Eye (tissue), 1 donor: ENCODE measurements around the gene MBD5.

Source experiments
- DNase-seq: peaks from one replicate; pipeline ENCODE4 v3.0.0-alpha.2; 2015

Gene MBD5

DNA sequence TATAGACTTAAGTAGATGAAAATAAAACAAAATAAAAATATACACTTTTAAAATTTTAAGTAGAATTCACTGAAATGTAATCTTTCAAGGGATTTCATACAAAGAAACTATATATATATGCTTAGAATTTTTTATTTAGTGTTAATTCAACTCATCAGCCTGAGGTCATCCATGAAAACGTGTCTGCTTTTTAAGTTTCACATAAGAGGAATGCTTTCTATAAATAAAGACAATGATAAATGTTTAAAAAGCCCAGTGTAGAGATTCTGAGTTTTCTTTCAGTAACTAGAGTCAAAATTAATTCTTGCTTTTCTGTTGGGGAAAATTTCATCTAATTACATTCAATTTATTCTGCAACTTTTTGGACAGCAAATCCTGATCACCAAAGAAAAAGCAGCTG, 213.3 kb downstream of the MBD5 start:
- DNase-seq: no peak

GRCh38 chr2:148237911-148238310, 217.0 kb downstream of the MBD5 start:
- peak; percentile 8 for DNase-seq

GRCh38 chr2:148238561-148238960, 217.7 kb downstream of the MBD5 start:
- no peak for DNase-seq

DNA sequence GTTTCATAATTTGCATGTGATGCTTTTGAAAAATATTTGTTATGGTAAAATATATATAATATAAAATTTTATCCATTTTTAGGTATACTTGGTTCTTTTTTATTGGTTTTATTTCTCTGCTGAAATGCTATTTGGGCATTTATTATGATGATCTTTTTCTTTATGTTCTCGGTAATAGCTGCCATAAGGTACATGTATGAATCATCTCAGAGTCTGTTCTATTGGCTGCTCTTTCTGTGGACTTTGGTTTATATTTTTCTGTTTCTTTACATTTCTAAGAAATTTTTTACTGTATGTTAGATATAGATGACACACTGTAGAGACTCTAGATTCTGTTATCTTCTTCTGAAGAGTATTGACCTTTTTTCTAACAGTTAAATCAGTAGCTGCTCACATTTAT, 219.9 kb downstream of the MBD5 start:
- DNase-seq: no peak

DNA sequence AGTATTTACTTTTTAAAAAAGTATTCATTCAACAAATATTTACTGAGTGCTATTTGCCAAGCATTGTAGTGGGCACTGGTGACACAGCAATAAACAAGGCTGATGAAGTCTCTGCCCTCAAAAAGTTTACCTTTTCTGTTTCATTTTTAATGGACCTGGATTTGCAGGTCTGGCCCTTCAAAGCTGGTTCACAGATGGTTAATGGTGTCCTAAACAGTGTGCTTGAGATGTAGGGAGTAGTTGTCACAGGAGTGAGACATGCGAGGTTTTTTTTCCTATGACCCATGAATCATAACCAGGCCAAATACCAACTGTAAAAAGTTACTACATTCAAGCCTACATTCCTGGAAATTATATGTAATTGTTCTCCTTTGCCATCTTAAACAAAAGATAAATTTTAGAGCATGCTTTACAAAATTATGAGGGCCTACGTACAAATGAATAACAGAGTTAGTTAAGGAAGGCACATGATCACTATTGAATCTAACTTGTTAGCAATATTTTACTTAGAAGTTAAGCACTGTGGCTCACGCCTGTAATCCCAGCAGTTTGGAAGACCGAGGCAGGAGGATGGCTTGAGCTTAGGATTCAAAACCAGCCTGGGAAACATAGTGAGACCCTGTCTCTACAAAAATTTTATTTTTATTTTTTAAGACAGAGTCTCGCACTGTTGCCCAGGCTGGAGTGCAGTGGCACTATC, 223.9 kb downstream of the MBD5 start:
- DNase-seq: peak; percentile 8

GRCh38 chr2:148251993-148252392, 231.1 kb downstream of the MBD5 start:
- no peak for DNase-seq

- no peak for DNase-seq
Observed at GRCh38 chr2:148252646-148253045, 231.8 kb downstream of the MBD5 start.

DNA sequence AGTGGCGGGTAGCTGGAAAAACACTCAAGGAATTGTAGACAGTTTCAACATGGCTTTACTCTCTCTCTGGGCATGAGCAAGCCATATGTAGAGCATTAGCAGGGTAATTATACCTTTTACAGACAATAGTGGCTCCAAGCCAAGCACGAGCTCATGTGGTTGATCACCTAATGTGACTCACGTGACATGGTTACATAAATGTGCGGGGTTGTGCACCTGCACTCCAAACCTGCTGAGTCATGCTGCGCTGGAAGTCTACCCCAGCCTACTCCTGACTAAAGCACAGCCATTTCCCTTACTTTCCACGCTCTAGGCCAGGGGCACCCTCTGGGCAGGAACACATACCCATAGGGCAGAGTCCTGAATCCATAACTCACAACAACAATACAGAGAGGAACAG, 232.8 kb downstream of the MBD5 start:
- peak; percentile 11 for DNase-seq

DNA sequence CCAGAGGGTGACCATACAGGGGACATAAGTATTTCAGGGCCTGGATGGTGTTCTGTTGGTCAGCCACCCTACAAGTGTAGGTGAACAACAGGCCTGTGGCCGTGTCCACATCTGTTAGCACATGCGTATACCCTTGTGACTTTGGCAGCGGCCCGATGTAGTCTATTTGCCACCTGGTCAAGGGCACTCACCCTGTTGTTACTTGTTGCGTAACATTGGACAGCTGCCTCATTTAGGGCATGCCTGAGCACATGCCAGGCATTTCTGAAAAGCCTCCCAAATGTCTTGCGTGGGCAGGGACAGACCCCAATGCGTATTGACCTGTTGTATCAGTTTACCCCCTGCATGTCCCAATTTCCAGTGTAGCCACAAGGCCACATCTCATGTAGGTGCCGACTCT, 235.0 kb downstream of the MBD5 start:
- no peak for DNase-seq

DNA sequence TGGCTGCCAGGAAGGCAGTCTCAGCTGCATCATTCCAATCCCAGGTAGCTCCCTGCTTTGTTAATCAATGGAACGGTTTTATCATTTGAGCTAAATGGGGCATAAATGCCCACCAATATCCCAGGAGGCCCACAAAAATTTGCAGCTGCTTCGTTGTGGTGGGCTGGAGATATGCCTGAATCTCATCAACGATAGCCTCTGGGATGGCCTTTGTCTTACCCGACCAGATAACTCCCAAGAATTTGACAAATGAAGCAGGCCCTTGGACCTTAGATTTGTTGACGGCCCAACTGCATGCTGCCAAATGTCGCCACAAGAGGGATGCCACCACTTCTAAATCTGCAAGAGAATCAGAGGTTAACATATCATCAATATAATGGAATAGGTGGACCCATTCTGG, 236.4 kb downstream of the MBD5 start:
- no peak for DNase-seq

GRCh38 chr2:148258124-148258523, 237.2 kb downstream of the MBD5 start:
- DNase-seq: no peak

GRCh38 chr2:148259674-148260073, 238.8 kb downstream of the MBD5 start:
- peak; percentile 5 for DNase-seq

GRCh38 chr2:148263890-148264289, 243.0 kb downstream of the MBD5 start:
- DNase-seq: no peak

- no peak for DNase-seq
Observed at GRCh38 chr2:148273158-148273691, 252.3 kb downstream of the MBD5 start.

- DNase-seq: no peak
Observed at GRCh38 chr2:148279216-148279615, 258.3 kb downstream of the MBD5 start.

DNA sequence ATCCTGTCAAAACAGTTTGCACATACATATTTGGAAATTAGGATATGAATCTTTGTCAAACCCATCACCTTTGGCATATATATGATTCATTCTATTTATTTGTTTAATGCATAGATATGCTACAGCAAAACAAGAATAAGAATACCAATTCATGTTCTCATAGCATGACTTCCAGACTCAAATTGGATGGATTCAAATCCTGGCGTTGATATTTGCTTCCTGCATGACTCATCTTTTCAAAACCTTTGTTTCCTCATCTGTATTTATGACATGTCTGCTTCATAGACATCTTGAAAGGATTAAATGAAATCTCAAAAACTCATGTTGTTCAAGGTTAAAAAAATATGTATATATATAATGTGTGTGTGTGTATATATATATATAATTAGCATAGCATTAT, 261.3 kb downstream of the MBD5 start:
- DNase-seq: no peak

DNA sequence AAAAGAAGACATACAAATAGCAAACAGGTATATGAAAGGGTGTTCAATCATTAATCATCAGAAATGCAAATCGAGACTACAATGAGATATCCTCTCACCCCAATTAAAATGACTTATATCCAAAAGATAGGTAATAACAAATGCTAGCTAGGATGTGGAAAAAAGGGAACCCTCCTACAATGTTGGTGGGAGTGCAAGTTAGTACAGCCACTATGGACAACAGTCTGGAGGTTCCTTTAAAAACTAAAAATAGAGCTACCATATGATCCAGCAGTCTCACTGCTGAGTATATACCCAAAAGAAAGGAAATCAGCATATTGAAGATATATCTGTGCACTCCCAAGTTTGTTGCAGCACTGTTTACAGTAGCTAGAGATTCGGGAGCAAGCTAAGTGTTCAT, 271.5 kb downstream of the MBD5 start:
- DNase-seq: no peak

DNA sequence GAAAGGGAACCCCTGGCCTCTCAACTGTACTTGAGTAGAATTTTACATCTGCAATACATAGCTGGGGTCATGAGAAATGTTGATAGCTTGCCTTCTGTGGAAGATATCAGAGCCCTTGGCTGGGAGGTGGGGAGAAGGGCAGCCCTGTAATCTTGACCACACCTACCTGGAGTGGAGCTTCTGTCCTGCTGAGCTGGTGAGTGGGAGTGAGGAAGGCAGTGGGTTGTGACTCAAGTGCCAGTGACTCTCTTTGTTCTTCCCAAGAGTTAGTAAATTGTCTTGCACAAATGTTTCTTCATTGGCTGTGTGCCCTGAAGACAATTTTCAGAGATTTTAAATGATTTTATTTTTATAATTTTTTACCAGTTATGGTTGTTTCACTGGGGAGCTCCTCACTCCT, 277.3 kb downstream of the MBD5 start:
- no peak for DNase-seq

DNA sequence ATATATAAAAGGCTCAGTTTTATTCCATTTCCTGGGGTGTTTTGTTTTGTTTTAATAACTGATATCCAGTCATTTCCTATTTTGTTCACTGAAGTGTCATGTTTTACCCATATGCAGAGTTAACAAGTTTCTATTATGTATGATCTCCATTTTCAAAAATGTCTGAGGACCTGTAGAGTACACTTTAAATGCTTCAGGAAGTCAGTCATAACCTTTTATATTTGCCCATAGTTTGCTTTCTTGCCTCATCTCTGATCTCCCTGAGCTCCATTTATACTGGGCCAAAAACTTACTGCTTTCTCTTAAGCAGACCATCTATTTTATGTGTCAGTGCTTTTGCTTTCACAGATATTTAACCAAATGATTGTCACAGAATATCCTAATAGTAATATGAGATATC, 278.7 kb downstream of the MBD5 start:
- no peak for DNase-seq

DNA sequence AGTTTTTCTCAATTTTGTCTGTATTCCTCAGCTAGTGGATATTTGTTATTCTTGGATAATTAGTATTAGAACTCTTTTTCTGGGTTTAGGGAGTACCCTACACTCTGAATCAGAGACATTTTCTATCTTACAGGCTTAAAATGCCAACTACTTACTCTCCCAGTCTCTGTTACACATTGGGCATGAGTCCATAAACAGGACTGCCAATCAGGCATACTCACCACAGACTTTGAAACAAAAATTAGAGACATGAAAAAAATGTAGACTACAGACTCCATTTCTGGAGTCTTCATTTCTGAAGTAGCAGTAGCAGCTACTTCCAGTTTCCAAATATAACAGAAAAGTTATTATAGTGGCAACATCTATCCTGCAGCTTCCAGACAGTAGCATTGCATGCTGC, 279.7 kb downstream of the MBD5 start:
- no peak for DNase-seq

GRCh38 chr2:148301362-148301761, 280.5 kb downstream of the MBD5 start:
- no peak for DNase-seq

DNA sequence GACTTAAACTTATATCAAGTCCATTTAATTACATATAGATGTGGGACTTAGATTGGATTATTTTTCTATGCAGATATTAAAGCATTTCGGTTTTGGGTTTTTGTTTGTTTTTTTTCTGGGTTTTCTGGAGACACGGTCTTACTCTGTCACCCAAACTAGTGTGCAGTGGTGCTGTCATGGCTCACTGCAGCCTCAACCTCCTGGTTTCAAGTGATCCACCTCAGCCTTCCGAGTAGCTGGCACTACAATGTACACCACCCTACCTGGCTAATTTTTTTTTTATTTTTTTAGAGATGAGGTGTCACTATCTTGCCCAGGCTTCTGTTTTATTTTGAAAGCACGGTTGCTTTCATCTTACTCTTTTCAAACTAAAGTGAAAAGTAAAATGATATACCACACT, 281.6 kb downstream of the MBD5 start:
- no peak for DNase-seq

GRCh38 chr2:148303161-148303560, 282.3 kb downstream of the MBD5 start:
- peak; percentile 62 for DNase-seq

GRCh38 chr2:148305476-148305875, 284.6 kb downstream of the MBD5 start:
- DNase-seq: no peak

DNA sequence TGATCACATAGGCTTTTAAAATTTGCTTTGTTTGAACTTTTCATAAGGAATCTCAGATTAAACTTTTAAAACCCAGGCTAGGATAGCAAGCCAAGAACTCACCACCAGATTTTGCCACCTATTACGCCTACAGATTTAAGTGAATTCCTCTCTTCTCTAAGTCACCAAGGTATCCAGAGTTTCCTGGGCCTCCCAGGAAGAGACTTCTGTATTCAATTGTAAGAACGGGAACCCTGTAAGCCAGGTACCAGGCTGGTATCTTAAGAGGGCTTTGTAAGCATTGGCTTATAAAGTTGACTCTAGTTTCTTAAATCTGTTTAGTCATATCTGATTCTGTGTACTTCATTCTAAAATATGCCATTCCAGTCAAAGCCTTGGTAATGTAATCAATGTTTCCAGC, 285.1 kb downstream of the MBD5 start:
- no peak for DNase-seq
